ENCODE results near the gene AMOT.

DNA sequence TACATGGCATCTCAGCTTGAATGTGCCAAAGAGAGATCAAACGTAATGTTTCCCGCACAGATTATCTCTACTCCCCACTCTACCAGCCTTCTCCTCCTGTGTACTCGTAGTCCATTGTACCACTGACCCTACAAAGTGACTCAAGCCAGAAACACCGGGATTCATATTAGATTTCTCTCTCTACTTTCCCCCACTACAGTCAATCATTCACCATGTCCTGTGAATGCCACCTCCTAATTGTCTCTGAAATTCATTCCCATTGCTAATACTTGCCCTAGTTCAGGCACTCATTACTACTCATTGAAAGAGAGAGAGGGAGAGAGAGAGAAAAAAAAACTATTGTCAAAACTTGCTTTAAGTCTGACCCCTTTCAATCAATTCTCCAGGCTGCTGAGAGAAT is 82.7 kb downstream of the AMOT start:
- TF ChIP-seq, protein P1, sequence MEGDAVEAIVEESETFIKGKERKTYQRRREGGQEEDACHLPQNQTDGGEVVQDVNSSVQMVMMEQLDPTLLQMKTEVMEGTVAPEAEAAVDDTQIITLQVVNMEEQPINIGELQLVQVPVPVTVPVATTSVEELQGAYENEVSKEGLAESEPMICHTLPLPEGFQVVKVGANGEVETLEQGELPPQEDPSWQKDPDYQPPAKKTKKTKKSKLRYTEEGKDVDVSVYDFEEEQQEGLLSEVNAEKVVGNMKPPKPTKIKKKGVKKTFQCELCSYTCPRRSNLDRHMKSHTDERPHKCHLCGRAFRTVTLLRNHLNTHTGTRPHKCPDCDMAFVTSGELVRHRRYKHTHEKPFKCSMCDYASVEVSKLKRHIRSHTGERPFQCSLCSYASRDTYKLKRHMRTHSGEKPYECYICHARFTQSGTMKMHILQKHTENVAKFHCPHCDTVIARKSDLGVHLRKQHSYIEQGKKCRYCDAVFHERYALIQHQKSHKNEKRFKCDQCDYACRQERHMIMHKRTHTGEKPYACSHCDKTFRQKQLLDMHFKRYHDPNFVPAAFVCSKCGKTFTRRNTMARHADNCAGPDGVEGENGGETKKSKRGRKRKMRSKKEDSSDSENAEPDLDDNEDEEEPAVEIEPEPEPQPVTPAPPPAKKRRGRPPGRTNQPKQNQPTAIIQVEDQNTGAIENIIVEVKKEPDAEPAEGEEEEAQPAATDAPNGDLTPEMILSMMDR (conservative IDR thresholded peaks at IDR 0.05; ENCODE audit: low read depth in 2 of 2): no peak
- TF ChIP-seq STAT1 (IDR thresholded peaks at IDR 0.05; ENCODE audit: unreplicated experiment) (no peak), NANOG (IDR thresholded peaks at IDR 0.05; ENCODE audit: borderline replicate concordance) (no peak), POLR2AphosphoS5 (IDR thresholded peaks at IDR 0.05; ENCODE audit: low read depth) (no peak)
- TF ChIP-seq, protein P2, sequence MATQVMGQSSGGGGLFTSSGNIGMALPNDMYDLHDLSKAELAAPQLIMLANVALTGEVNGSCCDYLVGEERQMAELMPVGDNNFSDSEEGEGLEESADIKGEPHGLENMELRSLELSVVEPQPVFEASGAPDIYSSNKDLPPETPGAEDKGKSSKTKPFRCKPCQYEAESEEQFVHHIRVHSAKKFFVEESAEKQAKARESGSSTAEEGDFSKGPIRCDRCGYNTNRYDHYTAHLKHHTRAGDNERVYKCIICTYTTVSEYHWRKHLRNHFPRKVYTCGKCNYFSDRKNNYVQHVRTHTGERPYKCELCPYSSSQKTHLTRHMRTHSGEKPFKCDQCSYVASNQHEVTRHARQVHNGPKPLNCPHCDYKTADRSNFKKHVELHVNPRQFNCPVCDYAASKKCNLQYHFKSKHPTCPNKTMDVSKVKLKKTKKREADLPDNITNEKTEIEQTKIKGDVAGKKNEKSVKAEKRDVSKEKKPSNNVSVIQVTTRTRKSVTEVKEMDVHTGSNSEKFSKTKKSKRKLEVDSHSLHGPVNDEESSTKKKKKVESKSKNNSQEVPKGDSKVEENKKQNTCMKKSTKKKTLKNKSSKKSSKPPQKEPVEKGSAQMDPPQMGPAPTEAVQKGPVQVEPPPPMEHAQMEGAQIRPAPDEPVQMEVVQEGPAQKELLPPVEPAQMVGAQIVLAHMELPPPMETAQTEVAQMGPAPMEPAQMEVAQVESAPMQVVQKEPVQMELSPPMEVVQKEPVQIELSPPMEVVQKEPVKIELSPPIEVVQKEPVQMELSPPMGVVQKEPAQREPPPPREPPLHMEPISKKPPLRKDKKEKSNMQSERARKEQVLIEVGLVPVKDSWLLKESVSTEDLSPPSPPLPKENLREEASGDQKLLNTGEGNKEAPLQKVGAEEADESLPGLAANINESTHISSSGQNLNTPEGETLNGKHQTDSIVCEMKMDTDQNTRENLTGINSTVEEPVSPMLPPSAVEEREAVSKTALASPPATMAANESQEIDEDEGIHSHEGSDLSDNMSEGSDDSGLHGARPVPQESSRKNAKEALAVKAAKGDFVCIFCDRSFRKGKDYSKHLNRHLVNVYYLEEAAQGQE (IDR thresholded peaks at IDR 0.05; ENCODE audit: unreplicated experiment): no peak

Data from GM23338 (cell line).